Measurements from ENCODE around the gene ZNF213.

The ZNF213 gene

GRCh38 chr16:3170440-3171180 is 35.8 kb downstream of the ZNF213 start:
- DNase-seq (ENCODE audit: low read depth, low spot score): no peak
- no peaks in the 10 kb centered on the region for H3K9me3 ChIP-seq (ENCODE audit: insufficient read depth, low read length)
- H3K27me3 ChIP-seq (ENCODE audit: insufficient read depth, insufficient read length): peaks cover 68% of the 10 kb centered on the region
- no peaks in the 10 kb centered on the region for H3K36me3 ChIP-seq (ENCODE audit: insufficient read depth, insufficient read length, low read length)
- H3K4me1 ChIP-seq (ENCODE audit: insufficient read depth, insufficient read length): peaks cover 8% of the 10 kb centered on the region
- H3K4me3 ChIP-seq (ENCODE audit: insufficient read length, low read depth): peak overlapping the region; percentile 49
- H3K9ac ChIP-seq (ENCODE audit: insufficient read length, low read depth): peak overlapping the region; percentile 56
- TF ChIP-seq SUZ12 (IDR thresholded peaks at IDR 0.05; ENCODE audit: extremely low read depth, insufficient read depth, insufficient read length): no peak
- TF ChIP-seq YY1 (IDR thresholded peaks at IDR 0.05; ENCODE audit: insufficient read depth, insufficient read length): no peak
- TF ChIP-seq ZNF274 (IDR thresholded peaks at IDR 0.05; ENCODE audit: low read depth, low read length): no peak

- peak overlapping the region; percentile 35 for H3K4me3 ChIP-seq (ENCODE audit: insufficient read length, low read depth)
- TF ChIP-seq SUZ12 (IDR thresholded peaks at IDR 0.05; ENCODE audit: extremely low read depth, insufficient read depth, insufficient read length) (no peak), ZNF274 (IDR thresholded peaks at IDR 0.05; ENCODE audit: low read depth, low read length) (no peak), YY1 (IDR thresholded peaks at IDR 0.05; ENCODE audit: insufficient read depth, insufficient read length) (no peak)
- no peak for DNase-seq (ENCODE audit: low read depth, low spot score)
Measured at GRCh38 chr16:3171181-3171854, 36.5 kb downstream of the ZNF213 start.

GRCh38 chr16:3171855-3172593 is 37.2 kb downstream of the ZNF213 start:
- H3K36me3 ChIP-seq (ENCODE audit: insufficient read depth, insufficient read length, low read length): no peaks in the 10 kb centered on the region
- no peaks in the 10 kb centered on the region for H3K9me3 ChIP-seq (ENCODE audit: insufficient read depth, low read length)
- peak overlapping the region; percentile 61 for H3K9ac ChIP-seq (ENCODE audit: insufficient read length, low read depth)
- peak overlapping the region; percentile 35 for H3K4me3 ChIP-seq (ENCODE audit: insufficient read length, low read depth)
- peaks cover 59% of the 10 kb centered on the region for H3K27me3 ChIP-seq (ENCODE audit: insufficient read depth, insufficient read length)
- DNase-seq (ENCODE audit: low read depth, low spot score): no peak
- TF ChIP-seq ZNF274 (IDR thresholded peaks at IDR 0.05; ENCODE audit: low read depth, low read length) (no peak), SUZ12 (IDR thresholded peaks at IDR 0.05; ENCODE audit: extremely low read depth, insufficient read depth, insufficient read length) (no peak), YY1 (IDR thresholded peaks at IDR 0.05; ENCODE audit: insufficient read depth, insufficient read length) (no peak)
- peaks cover 8% of the 10 kb centered on the region for H3K4me1 ChIP-seq (ENCODE audit: insufficient read depth, insufficient read length)

More at GRCh38 chr16:3171181-3171854, 36.5 kb downstream of the ZNF213 start:
- Histone ChIP-seq H3K27me3 (ENCODE audit: insufficient read depth, insufficient read length) (peaks cover 66% of the 10 kb centered on the region), H3K4me1 (ENCODE audit: insufficient read depth, insufficient read length) (peaks cover 8% of the 10 kb centered on the region), H3K9ac (ENCODE audit: insufficient read length, low read depth) (peak overlapping the region; percentile 61), H3K36me3 (ENCODE audit: insufficient read depth, insufficient read length, low read length) (no peaks in the 10 kb centered on the region), H3K9me3 (ENCODE audit: insufficient read depth, low read length) (no peaks in the 10 kb centered on the region)

- H3K9ac ChIP-seq (ENCODE audit: insufficient read length, low read depth): peak overlapping the region; percentile 65
- no peaks in the 10 kb centered on the region for H3K9me3 ChIP-seq (ENCODE audit: insufficient read depth, low read length)
- peaks cover 43% of the 10 kb centered on the region for H3K27me3 ChIP-seq (ENCODE audit: insufficient read depth, insufficient read length)
- no peak for TF ChIP-seq SUZ12 (IDR thresholded peaks at IDR 0.05; ENCODE audit: extremely low read depth, insufficient read depth, insufficient read length)
- no peak for TF ChIP-seq ZNF274 (IDR thresholded peaks at IDR 0.05; ENCODE audit: low read depth, low read length)
- TF ChIP-seq YY1 (IDR thresholded peaks at IDR 0.05; ENCODE audit: insufficient read depth, insufficient read length): no peak
- H3K4me3 ChIP-seq (ENCODE audit: insufficient read length, low read depth): peak overlapping the region; percentile 55
- peaks cover 8% of the 10 kb centered on the region for H3K4me1 ChIP-seq (ENCODE audit: insufficient read depth, insufficient read length)
- DNase-seq (ENCODE audit: low read depth, low spot score): peak; percentile 83
- H3K36me3 ChIP-seq (ENCODE audit: insufficient read depth, insufficient read length, low read length): no peaks in the 10 kb centered on the region
Measured at GRCh38 chr16:3173892-3174617, 39.2 kb downstream of the ZNF213 start.

GRCh38 chr16:3174618-3175148 is 39.9 kb downstream of the ZNF213 start:
- peaks cover 8% of the 10 kb centered on the region for H3K4me1 ChIP-seq (ENCODE audit: insufficient read depth, insufficient read length)
- TF ChIP-seq SUZ12 (IDR thresholded peaks at IDR 0.05; ENCODE audit: extremely low read depth, insufficient read depth, insufficient read length) (no peak), YY1 (IDR thresholded peaks at IDR 0.05; ENCODE audit: insufficient read depth, insufficient read length) (no peak), ZNF274 (IDR thresholded peaks at IDR 0.05; ENCODE audit: low read depth, low read length) (no peak)
- peaks cover 36% of the 10 kb centered on the region for H3K27me3 ChIP-seq (ENCODE audit: insufficient read depth, insufficient read length)
- no peak for DNase-seq (ENCODE audit: low read depth, low spot score)
- H3K4me3 ChIP-seq (ENCODE audit: insufficient read length, low read depth): peak overlapping the region; percentile 55
- H3K36me3 ChIP-seq (ENCODE audit: insufficient read depth, insufficient read length, low read length): no peaks in the 10 kb centered on the region
- H3K9ac ChIP-seq (ENCODE audit: insufficient read length, low read depth): peak overlapping the region; percentile 77
- H3K9me3 ChIP-seq (ENCODE audit: insufficient read depth, low read length): no peaks in the 10 kb centered on the region

GRCh38 chr16:3175157-3176093 is 40.6 kb downstream of the ZNF213 start:
- H3K27me3 ChIP-seq (ENCODE audit: insufficient read depth, insufficient read length): peaks cover 29% of the 10 kb centered on the region
- peak overlapping the region; percentile 61 for H3K9ac ChIP-seq (ENCODE audit: insufficient read length, low read depth)
- H3K4me1 ChIP-seq (ENCODE audit: insufficient read depth, insufficient read length): peaks cover 8% of the 10 kb centered on the region
- peak overlapping the region; percentile 55 for H3K4me3 ChIP-seq (ENCODE audit: insufficient read length, low read depth)
- no peak for TF ChIP-seq ZNF274 (IDR thresholded peaks at IDR 0.05; ENCODE audit: low read depth, low read length)
- no peak for TF ChIP-seq YY1 (IDR thresholded peaks at IDR 0.05; ENCODE audit: insufficient read depth, insufficient read length)
- TF ChIP-seq SUZ12 (IDR thresholded peaks at IDR 0.05; ENCODE audit: extremely low read depth, insufficient read depth, insufficient read length): no peak
- DNase-seq (ENCODE audit: low read depth, low spot score): no peak
- no peaks in the 10 kb centered on the region for H3K36me3 ChIP-seq (ENCODE audit: insufficient read depth, insufficient read length, low read length)
- no peaks in the 10 kb centered on the region for H3K9me3 ChIP-seq (ENCODE audit: insufficient read depth, low read length)

All from NT2/D1 (cell line).